LNCAP (cell line): ENCODE measurements around the gene DNAH17.

Experiments
- TF ChIP-seq, protein P1 (sequence below): fragments of 450-650 bp; IDR thresholded peaks from 2 replicates; pipeline ENCODE4 v1.5.1; 2017; ENCODE audit warnings: mild to moderate bottlenecking

DNAH17 gene

DNA sequence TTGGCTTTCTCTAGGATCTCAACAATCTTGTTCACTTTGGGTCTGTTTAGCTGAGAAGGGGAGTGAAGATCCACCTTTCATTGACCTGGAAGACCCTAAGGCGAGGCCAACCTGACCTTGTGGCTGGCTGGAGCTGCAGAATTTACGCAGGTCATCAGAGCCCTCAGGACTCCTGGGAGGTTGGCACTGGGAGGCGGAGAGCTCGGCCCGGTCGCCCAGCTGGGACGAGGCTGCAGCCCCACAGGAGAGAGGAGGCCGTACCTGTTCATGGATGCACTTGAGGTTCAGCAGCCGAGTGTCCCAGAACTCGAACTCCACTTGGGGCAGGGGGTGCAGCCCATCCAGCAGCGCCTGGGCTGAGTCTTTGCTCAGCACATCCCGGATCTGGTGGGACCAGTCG is 5.9 kb downstream of the DNAH17 start:
- TF ChIP-seq, protein P1, sequence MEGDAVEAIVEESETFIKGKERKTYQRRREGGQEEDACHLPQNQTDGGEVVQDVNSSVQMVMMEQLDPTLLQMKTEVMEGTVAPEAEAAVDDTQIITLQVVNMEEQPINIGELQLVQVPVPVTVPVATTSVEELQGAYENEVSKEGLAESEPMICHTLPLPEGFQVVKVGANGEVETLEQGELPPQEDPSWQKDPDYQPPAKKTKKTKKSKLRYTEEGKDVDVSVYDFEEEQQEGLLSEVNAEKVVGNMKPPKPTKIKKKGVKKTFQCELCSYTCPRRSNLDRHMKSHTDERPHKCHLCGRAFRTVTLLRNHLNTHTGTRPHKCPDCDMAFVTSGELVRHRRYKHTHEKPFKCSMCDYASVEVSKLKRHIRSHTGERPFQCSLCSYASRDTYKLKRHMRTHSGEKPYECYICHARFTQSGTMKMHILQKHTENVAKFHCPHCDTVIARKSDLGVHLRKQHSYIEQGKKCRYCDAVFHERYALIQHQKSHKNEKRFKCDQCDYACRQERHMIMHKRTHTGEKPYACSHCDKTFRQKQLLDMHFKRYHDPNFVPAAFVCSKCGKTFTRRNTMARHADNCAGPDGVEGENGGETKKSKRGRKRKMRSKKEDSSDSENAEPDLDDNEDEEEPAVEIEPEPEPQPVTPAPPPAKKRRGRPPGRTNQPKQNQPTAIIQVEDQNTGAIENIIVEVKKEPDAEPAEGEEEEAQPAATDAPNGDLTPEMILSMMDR = no peak

DNA sequence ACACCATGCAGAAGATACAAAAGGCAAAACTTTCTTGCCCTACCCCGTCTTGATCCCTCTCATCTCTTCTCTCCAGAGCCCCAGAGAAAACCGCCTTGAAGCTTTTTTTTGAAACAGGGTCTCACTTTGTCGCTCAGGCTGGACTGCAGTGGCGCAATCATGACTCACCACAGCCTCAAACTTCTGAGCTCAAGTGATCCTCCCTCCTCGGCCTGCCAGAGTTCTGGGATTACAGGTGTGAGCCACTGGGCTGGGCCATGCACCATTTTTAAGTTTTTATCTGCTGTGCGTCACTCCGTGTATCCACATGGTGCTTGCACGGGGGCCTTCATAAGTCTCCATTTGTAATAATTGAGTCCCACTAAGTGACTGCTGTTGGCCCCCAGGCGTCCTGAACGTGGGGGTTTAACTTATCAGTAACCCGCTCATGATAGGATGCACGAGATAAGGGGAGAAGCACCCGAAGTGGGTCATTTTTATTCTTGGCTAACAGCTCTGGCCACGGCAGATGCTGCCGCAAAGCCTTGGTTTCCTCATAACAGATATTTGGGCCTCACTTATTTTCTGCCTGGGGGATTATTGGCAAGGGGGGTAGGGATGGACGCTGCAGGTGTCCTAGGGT is 8.6 kb downstream of the DNAH17 start:
- TF ChIP-seq, protein P1 = no peak

DNA sequence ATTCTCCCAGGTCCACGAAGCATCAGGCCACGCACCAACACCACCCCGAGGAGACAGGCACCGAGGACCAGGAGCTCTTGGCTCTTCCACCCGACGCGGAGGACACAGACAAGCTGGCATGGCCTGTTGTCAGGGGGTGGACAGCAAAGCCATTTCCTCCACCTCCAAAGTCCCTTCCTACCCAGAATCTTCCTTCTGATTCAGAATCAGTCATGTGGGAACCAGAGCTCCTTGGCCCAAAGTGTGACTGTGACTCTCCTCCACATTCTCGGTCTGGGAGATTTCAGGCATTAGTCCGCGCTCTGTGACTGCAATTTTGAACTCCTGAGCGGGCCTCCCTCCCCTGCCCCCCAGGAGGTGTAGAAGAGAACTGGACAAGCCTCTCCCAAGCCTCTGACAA is 9.2 kb downstream of the DNAH17 start:
- TF ChIP-seq, protein P1 = no peak

DNA sequence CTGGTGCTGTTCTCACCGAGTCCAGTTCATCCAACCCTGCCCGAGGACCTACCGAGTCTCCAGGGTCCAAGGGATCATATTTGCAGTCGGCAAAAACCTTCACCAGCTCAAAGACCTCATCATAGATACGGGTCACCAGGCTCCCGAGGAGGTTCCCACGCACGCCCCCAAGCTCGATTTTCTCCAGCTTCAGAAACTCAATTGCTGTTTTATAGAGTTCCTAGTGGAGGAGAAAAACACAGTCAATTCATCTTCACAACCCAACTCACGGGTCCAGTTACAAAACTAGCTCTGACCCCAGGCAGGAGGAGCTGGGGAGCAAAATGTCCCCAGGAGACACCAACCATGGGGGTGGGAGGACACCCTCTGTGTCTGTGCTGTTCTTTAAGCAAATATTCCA is 10.2 kb downstream of the DNAH17 start:
- TF ChIP-seq, protein P1 = no peak

DNA sequence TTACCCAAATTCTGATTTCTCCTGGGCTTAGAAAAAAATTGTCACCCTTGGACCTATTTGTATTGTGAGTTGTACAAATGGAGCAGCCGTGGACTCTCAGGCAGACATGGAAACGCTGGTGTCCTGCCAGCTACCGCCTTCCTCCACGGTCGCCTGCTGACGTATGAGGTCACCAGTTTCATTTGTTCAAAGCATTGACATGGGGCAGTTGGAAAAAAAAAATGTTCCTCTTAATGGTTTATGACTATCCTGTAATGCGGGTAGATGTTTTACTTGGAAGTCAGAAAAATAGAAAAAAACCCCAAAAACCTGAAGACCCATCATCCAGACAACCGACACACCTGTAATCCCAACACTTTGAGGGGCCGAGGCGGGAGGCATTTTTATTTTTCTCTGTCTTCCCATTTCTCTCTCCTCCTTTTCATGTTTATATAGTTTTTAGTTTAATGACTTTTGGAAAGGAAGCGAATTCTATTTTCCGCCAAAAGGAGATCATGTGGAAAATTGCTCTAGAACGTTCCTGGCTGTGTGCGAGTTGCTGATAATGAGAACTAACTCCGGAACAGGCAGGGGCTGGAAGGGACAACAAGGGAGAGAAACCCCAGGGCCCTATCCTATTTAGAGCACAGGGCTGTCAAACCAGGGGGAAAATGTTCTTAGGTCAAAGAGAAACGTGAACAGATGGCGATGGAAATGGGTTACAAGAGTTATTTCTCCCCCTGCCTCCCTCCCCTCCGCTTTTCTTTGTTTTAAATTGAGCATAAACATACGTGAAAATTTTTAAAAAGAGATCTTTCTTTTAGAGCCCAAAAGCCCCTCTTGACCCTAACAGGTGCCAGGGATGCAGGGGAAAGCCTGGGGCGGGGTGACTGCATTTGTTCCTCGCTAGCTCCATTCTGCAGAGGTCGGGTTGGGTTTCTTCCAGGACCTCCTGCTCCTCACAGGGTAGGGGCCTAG is 13.7 kb downstream of the DNAH17 start:
- TF ChIP-seq, protein P1 = no peak

DNA sequence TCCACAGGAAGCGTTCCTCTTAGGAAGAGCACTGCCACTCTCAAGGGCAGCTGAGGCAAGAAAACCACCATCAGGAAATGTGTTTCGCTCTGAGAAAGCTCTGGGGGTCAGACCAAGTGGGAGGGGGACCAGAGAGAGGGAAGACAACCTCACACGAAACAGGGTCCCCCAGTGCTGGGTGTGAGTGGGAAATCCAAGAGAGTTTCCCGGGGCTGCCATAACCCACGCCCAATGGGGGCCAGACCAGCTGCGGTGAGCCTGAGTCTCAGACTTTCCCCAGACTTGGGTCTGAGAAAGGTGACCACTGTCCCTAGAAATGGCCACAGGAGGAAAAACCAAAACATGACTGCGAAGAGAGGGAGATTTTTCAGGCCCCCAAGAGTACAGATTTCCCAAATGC is 14.5 kb downstream of the DNAH17 start:
- TF ChIP-seq, protein P1 = no peak

GRCh38 chr17:78561166-78561565 is 16.0 kb downstream of the DNAH17 start:
- TF ChIP-seq, protein P1 = no peak
